SIG-M5 treated with dmso at 0.1 percent for 504 hours (cell line): Measurements from ENCODE around the gene ETV6.

Experiments
- DNase-seq: peaks from one replicate; lab custom pipeline; 2025; ENCODE audit not compliant: unreplicated experiment; lab: John Stamatoyannopoulos, UW

The ETV6 gene

DNA sequence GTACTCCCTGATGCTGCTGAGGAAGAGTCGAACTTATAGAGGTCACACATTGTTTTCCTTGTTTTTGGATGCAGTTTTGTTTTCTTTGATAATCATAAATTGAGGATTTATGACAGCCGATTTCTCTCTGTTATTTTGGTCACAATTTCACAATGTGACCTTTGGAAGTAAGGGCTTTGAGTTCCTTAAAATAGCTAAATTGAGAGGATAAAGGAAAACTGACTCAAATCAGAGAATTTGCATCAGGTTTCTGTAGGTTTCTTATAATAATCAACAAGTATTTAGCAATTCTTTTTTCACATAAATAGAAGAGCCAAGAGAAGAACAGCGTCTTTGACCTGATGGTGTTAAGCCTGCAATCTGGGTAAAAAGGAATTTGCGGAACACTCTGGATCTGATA, 66.1 kb downstream of the ETV6 start:
- no peak for DNase-seq

DNA sequence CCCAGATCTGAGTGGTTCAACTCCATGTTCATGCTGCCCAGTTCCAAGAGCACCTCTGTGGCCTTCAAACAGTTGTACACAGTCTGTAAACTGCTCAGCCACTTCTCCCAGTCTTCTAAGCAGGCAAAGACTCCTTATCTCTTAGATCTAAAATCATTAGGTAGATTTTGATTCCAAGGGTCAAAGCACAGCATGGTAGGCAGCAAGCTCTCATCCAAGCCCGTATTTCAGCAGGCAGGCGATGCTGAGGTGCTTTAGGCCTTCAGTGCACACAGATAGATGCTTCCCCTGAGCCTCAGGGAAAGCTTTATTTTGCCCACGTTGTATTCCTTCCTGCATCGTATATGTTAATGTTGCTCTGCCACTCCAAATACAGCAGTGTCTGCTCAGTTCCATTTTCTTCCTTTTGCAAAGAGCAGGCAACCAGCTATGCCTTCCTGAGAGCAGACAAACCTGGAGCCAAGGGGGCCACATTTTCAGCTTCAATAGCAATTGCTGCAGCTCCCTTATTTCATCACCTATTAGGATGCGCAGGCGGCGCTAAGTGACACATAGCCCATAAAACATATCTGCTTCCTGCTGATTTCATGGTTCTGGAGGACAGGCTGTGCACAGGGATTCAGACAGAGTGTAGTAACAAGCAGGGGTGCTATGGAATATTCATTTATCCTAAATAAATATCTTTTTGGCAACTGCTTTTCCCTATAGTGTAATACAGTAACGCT, 67.5 kb downstream of the ETV6 start:
- peak; percentile 34 for DNase-seq

DNA sequence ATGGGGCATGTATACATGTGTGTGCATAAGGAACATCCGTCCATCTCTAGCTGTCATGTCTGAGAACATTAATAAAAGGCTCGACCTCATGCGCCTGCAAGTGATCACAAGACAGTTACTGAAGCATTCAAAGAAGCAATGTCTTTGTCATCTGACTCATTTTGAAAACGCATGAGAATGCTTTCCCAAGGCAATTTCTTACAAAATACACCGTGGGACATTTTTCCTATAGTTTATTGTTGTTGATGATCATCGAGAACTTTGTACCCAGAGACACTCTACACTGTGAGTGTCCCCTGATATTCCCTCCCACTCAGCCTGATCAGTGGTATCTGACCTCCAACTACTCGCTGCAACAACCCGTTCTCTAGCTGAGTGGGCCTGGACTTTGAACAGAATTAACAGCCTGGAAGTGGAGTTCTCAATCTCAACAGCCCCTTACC, 68.1 kb downstream of the ETV6 start:
- DNase-seq = no peak

DNA sequence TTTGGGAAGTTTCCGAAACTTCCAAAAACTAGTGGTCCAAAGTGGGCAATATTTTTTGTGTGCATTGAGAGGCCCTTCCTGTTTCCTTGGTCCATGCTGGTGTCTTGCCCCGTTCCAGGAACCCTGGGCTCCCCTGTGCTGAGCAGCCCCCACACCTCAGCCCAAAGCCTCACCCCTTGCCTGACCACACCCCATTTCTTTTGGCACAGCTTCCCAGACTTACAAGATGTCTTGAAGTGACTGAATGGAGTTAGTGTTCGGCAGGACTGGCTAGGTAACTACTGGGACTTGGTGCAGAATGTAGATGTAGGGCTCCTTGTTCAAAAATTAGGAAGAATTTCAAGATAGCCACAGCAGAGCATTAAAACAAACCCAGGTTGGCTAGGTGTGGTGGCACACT, 68.6 kb downstream of the ETV6 start:
- no peak for DNase-seq

GRCh38 chr12:11718768-11719253, 69.3 kb downstream of the ETV6 start:
- DNase-seq = no peak

GRCh38 chr12:11719678-11720099, 70.2 kb downstream of the ETV6 start:
- DNase-seq = peak; percentile 85

GRCh38 chr12:11722071-11722470, 72.6 kb downstream of the ETV6 start:
- no peak for DNase-seq

GRCh38 chr12:11722578-11723138, 73.2 kb downstream of the ETV6 start:
- no peak for DNase-seq

DNA sequence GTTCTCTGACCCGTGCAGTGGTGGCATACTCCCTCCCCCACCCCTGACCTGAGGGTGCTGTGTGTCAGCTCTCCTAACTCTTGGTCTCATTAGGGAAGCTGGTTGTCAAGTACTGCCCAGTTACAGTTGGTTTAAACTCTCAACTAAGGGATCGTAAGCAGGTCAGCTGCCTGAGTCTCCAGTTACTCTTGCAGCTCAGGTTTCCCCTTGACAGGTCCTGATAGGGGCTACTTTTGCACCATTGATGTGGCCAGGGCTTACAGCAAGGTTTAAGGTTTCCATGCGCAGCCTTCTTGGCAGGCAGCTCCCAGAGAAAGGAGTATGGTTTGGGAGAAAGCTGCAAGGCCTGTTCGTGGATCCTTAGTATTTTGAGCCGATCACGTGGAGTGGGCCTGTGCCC, 74.5 kb downstream of the ETV6 start:
- no peak for DNase-seq

DNA sequence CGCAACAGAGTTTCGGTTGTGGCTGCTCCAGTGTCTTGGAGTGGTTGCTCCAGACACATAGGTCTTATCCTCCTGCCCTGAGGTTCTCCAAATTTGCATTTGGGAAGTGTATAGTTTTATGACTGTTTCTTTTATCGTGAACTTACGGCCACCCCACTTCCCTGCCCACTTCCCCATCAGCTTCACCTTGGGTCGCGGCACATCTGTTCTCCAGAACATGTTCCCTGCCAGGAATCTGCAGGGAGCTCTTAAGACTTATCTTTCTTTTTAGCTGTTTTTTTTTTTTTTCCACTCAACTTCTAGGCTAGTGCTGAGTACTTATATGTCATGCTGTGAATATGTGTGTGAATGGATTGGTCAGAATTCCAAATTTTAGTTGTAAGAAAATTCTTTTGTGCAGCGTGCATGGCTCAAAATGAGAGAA, 75.4 kb downstream of the ETV6 start:
- DNase-seq = no peak

- DNase-seq = no peak
Measured at GRCh38 chr12:11725686-11726085, 76.2 kb downstream of the ETV6 start.

DNA sequence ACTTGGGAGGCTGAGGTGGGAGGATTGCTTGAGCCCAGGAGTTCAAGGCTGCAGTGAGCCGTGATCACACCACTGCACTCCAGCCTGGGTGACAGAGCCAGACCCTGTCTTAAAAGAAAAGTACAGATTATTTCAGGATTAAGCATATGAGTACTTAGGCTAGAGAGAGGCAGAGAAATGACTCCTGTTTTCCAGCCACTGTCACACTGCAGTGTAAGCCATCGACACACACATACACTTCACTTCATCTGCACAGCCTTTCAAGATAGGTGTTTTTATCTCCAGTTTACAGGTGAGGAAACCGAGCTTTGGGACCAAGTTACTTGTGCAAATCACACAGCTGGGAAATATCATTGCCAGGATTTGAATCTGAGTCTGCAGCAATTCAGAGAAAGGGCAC, 77.2 kb downstream of the ETV6 start:
- DNase-seq = no peak

GRCh38 chr12:11727133-11727664, 77.7 kb downstream of the ETV6 start:
- DNase-seq = no peak

DNA sequence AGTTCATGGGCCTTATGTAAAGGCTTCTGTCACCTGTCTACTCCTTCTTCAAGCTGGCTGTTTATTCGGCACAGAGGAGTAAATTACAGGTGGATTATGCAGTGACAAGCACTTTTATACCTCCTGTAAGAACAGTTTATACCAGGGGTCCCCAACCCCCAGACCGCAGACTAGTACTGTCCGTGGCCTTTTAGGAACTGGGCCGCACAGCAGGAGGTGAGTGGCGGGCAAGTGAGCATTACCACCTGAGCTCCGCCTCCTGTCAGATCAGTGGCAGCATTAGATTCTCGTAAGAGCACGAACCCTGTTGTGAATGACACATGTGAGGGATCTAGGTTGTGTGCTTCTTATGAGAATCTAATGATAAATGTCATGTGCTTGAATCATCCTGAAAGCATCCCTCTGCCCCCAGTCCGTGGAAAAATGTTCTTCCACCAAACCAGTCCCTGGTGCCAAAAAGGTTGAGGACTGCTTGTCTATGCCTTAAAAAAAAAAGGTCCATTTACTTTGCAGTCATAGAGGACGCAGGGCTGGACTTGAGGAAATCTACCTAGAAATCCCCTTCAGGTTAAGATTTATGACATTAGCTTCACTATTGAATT, 78.8 kb downstream of the ETV6 start:
- no peak for DNase-seq

- DNase-seq = no peak
Measured at GRCh38 chr12:11729008-11729407, 79.5 kb downstream of the ETV6 start.

- DNase-seq = no peak
Measured at GRCh38 chr12:11729439-11730150, 80.1 kb downstream of the ETV6 start.

DNA sequence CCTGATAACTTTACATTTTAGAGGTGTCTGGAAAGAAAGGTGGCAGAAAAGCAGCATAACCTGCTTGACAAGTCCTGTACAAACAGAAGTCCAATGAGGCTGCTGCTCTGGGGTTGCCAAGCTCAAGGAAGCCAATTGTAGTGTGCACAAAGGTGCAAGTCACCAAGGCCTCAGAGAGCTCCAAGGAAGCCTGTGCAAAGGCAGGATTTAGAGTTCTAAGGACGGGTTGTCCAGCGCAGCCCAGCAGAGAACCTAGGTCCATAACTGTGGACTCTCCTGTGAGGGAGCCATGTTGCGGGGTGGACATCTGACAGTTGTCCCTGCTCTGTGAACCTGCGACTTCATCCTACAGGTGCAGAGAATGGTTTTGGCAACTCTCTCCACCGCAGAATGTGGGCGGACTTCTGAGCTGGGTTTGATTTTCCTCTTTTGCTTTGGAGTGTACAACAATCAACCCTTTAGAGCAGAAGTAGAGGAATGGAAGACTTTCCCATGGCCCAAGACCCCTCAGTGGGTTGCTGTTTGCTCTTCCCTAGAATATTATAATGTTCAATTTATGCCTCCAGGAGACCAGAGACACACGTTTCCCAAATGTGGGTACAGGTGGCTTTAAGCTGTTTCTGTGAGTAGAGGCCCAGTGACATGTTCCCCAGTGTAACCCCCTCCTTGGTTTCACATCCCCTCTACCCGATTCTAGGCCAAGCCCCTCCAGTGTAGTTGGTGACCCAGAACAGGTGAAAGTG, 81.0 kb downstream of the ETV6 start:
- peak; percentile 65 for DNase-seq

DNA sequence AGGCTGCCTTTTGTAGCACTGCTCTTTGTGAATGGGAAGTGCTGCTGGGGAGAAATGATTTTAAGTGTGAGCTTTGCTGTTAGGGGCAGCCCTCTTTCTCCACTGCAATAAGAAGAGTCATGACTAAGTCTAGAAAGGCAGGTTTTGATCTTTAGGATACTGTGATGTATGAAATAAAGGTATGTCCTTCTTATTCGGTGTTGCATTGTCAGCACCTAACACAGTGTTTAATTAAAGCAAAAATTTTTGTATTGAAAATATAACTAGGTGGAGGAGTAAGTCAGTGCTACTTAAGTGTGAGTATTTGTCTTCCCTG, 81.5 kb downstream of the ETV6 start:
- no peak for DNase-seq

DNA sequence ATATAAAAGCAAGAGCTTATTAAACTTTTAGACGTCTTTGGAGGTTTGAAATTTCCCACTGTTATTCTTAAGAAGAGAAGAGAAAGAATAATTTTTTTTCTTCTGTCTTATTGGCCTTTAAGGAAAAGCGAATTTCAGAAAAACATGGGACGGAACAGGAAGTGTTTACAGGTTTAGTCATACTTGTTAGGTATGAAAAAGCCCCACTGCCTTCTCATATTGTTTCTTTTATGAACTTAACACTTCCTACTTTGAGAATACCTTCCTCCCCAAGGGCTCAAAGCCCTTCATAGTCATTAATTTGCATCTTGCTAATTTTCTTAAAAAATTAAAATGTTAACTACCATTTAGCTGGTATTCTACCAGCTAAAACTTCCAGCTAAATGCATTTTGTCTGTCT, 82.0 kb downstream of the ETV6 start:
- no peak for DNase-seq

- no peak for DNase-seq
Measured at GRCh38 chr12:11732023-11732422, 82.5 kb downstream of the ETV6 start.

DNA sequence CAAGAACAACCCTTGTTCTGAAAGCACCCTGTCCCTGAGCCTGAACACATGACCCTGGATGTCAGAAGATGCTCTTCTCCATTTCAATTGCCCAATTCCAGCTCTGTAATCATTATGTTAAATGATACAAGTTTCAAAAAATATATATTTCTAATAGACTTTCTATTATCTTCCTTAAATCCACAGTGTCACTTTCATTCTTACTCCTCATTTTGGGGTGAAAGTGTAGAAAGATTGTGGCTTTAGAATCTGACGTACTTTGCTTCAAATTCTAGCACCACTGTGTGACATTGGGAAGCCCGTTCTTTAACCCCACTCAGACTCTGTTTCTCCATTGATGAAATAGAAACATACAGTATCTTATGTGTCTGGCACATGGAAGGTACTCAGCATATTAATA, 83.2 kb downstream of the ETV6 start:
- no peak for DNase-seq
